Keratinocyte (primary cell): Measurements from ENCODE around the gene GNB1. TPM values are rescaled to one million over a fixed set of nuclear protein-coding genes. Genes with fewer than 3 reads are reported as not detected.

ENCODE experiments used
- DNase-seq: peaks from one replicate; pipeline ENCODE4 v3.0.0-alpha.2; 2011; ENCODE audit warnings: low read depth, missing footprints, low spot score
- FAIRE-seq: peaks from 2 replicates; lab custom pipeline; 2011; peaks lifted over from hg19 to GRCh38; lab: Jason Lieb, UNC
- H2AFZ ChIP-seq: 2 replicates; pipeline ENCODE4 v1.6.0; 2012; ENCODE audit warnings: low read length, control low read depth, inconsistent platforms; ENCODE audit not compliant: control insufficient read depth
- H3K27ac ChIP-seq: 2 replicates; pipeline ENCODE4 v1.5.1; 2011; ENCODE audit warnings: low read length; ENCODE audit not compliant: control insufficient read depth, insufficient read depth
- H3K27me3 ChIP-seq: 3 replicates; pipeline ENCODE4 v1.6.0; 2011; ENCODE audit warnings: low read length; ENCODE audit not compliant: control insufficient read depth, insufficient read depth; ENCODE audit errors: extremely low read depth
- H3K36me3 ChIP-seq, 2 experiments: 2 replicates in 1 of 2; 3 replicates in 1 of 2; pipeline ENCODE4 v1.5.1; 2011; ENCODE audit warnings: low read length in 2 of 2, mild to moderate bottlenecking in 1 of 2; ENCODE audit not compliant: control insufficient read depth in 2 of 2, insufficient read depth in 2 of 2; ENCODE audit errors: extremely low read depth in 1 of 2
- H3K4me1 ChIP-seq: 3 replicates; pipeline ENCODE4 v1.5.1; 2011; ENCODE audit warnings: low read length; ENCODE audit not compliant: control insufficient read depth, insufficient read depth; ENCODE audit errors: extremely low read depth
- H3K4me2 ChIP-seq: 3 replicates; pipeline ENCODE4 v1.6.0; 2011; ENCODE audit warnings: low read depth, low read length; ENCODE audit not compliant: control insufficient read depth, insufficient read depth; ENCODE audit errors: extremely low read depth
- H3K4me3 ChIP-seq, 3 experiments: fragments of 200-600 bp in 1 of 3; sonication (generic) in 1 of 3; 2 replicates in 2 of 3; 3 replicates in 1 of 3; pipeline ENCODE4 v1.5.1; 2011 to 2016; ENCODE audit warnings: low read length in 3 of 3, mild to moderate bottlenecking in 3 of 3, control low read depth in 2 of 3, inconsistent platforms in 1 of 3, low read depth in 1 of 3, mixed read lengths in 1 of 3, mixed run types in 1 of 3, moderate library complexity in 1 of 3; ENCODE audit not compliant: control insufficient read depth in 2 of 3, insufficient read depth in 2 of 3; ENCODE audit errors: extremely low read depth in 1 of 3
- H3K79me2 ChIP-seq: 2 replicates; pipeline ENCODE4 v1.6.0; 2012; ENCODE audit warnings: low read length; ENCODE audit not compliant: control insufficient read depth, insufficient read depth
- H3K9ac ChIP-seq: 3 replicates; pipeline ENCODE4 v1.6.0; 2011; ENCODE audit warnings: low read length; ENCODE audit not compliant: control insufficient read depth, insufficient read depth; ENCODE audit errors: extremely low read depth
- H3K9me1 ChIP-seq: 3 replicates; pipeline ENCODE4 v1.6.0; 2011; ENCODE audit warnings: low read length; ENCODE audit not compliant: control insufficient read depth, insufficient read depth; ENCODE audit errors: extremely low read depth
- H3K9me3 ChIP-seq: 2 replicates; pipeline ENCODE4 v1.5.1; 2012; ENCODE audit warnings: low read depth, low read length; ENCODE audit not compliant: control insufficient read depth
- H4K20me1 ChIP-seq: 3 replicates; pipeline ENCODE4 v1.6.0; 2011; ENCODE audit warnings: low read length; ENCODE audit not compliant: control insufficient read depth, insufficient read depth; ENCODE audit errors: extremely low read depth
- CTCF ChIP-seq, 3 experiments: IDR thresholded peaks in 1 of 3; conservative IDR thresholded peaks in 1 of 3; optimal IDR thresholded peaks in 1 of 3; 2 replicates in 2 of 3; 3 replicates in 1 of 3; pipeline versions ENCODE3 to v1.5.1; 2011; ENCODE audit warnings: low read length in 3 of 3, mild to moderate bottlenecking in 3 of 3, moderate library complexity in 2 of 3, control low read depth in 1 of 3, inconsistent platforms in 1 of 3; ENCODE audit not compliant: insufficient read depth in 2 of 3; ENCODE audit errors: extremely low read depth in 1 of 3
- EZH2 ChIP-seq: IDR thresholded peaks from one replicate; pipeline ENCODE4 v1.6.1; 2012; ENCODE audit warnings: inconsistent platforms, mild to moderate bottlenecking, low read length, moderate library complexity
- dilution Hi-C: fragments of 300-500 bp; cut with MboI; formaldehyde crosslinking; loops from one replicate; pipeline ENCODE4 v1.7.0; 2020; ENCODE audit warnings: low sequenced_read_pairs; ENCODE audit not compliant: extremely low pct_ligation_motif_present
- polyA plus RNA-seq, 5 experiments: library from polyadenylated mRNA; depleted of rRNA in 3 of 5; stranded (reverse) in 3 of 5; stranded (forward) in 1 of 5; unstranded in 1 of 5; fragments of >200 nt; gene quantifications; 1 replicate in 1 of 5; 2 replicates in 3 of 5; 3 replicates in 1 of 5; pipeline versions ENCODE4 v1.2.1 to v1.2.3, GENCODE V29; 2011 to 2012; ENCODE audit warnings: missing spikeins in 2 of 5, low read depth in 1 of 5, low replicate concordance in 1 of 5

Gene GNB1
- polyA plus RNA-seq, 1 donor (not counting 4 experiments of a cell fraction or from before 2014, with no cell fraction given), result 364 TPM

- FAIRE-seq, result no peak
- dilution Hi-C loops, result no loop called here
- Histone ChIP-seq H3K36me3 (peaks cover 25 to 29% of the 10 kb centered on the region in 2 experiments), H3K9me1 (no peaks in the 10 kb centered on the region), H3K9me3 (no peaks in the 10 kb centered on the region), H3K79me2 (peaks cover 57% of the 10 kb centered on the region), H3K4me3 (no peak overlapping the region), H2AFZ (no peak overlapping the region), H3K4me1 (peaks cover 8% of the 10 kb centered on the region), H3K4me2 (no peak overlapping the region), H4K20me1 (peaks cover 7% of the 10 kb centered on the region), H3K27me3 (no peaks in the 10 kb centered on the region), H3K27ac (no peak overlapping the region), H3K9ac (no peak overlapping the region)
- TF ChIP-seq EZH2, result no peak
- TF ChIP-seq CTCF (optimal IDR thresholded peaks at IDR 0.05 in 1 of 3, IDR thresholded peaks at IDR 0.05 in 1 of 3, conservative IDR thresholded peaks at IDR 0.05 in 1 of 3; ENCODE audit: extremely low read depth in 1 of 3, insufficient read depth in 2 of 3, low read length in 3 of 3), result no peak
- DNase-seq, result no peak
Measured at GRCh38 chr1:1761504-1762376, 129.1 kb downstream of the GNB1 start.

GRCh38 chr1:1760715-1761114 is 130.2 kb downstream of the GNB1 start:
- Histone ChIP-seq H3K4me2 (no peak overlapping the region), H3K9me3 (no peaks in the 10 kb centered on the region), H3K36me3 (peaks cover 31 to 39% of the 10 kb centered on the region in 2 experiments), H3K9me1 (no peaks in the 10 kb centered on the region), H3K79me2 (peaks cover 49% of the 10 kb centered on the region), H3K27ac (no peak overlapping the region), H3K4me1 (peaks cover 8% of the 10 kb centered on the region), H4K20me1 (peaks cover 7% of the 10 kb centered on the region), H3K9ac (no peak overlapping the region), H3K4me3 (no peak overlapping the region), H3K27me3 (no peaks in the 10 kb centered on the region), H2AFZ (no peak overlapping the region)
- DNase-seq, result no peak
- TF ChIP-seq CTCF (optimal IDR thresholded peaks at IDR 0.05 in 1 of 3, IDR thresholded peaks at IDR 0.05 in 1 of 3, conservative IDR thresholded peaks at IDR 0.05 in 1 of 3; ENCODE audit: extremely low read depth in 1 of 3, insufficient read depth in 2 of 3, low read length in 3 of 3) (no peak), EZH2 (no peak)
- dilution Hi-C loops, result no loop called here
- no peak for FAIRE-seq
